ENCODE measurements around the gene ST6GALNAC2. TPM values are rescaled to one million over a fixed set of nuclear protein-coding genes. Genes with fewer than 3 reads are reported as not detected.
"Not testable (repeated sequence)": the region's sequence is repeated elsewhere in the genome, so short reads cannot be mapped to it uniquely, and the experiment has no call there.

The ST6GALNAC2 gene
- total RNA-seq, 1 donor from 2014 or later, result 6.1 TPM

DNA sequence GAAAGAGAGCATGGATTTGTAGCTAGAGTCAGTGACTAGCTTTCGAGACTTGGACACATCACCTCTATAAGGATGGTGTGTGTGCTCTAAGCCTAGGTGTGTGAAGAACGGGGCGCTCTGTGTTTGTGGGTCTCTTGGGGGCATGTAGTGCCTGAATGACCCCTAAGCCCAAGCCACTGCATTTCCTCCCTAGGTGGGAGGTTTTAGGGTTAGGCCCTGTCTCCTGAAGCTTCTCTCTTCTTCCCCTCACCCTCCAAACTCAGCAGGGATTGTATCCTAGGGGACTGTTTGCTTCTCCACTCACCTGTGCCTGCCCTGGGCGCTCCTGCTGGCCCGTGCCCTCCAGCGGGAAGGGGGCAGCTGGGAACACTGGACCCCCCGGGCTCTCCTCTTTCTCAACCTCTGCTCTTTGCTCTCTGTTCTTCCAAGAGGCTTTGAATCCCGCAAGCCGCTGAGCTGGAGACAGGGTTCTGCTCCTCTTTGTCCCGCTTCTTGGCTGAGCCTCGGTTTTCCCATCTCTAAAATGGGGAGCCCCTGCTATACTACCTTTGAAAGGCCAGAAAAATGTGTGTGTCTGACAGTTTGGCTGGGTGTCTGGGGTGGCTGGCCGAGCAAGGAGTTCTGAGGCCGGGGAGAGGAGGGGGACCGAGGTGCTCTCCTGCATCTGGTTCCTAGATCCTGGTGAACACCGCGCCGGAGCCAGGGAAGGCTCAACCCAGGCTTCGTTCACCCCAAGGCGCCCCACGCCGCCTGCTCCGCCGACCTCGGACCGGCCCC, 49.0 kb downstream of the ST6GALNAC2 start:
- ATAC-seq (ENCODE audit: poor library complexity) (no peak), DNase-seq (peak; percentile 20)
- intact Hi-C loops (cut with DNase I), result no loop called here

- intact Hi-C loops (cut with DNase I), result no loop called here
- peak; percentile 24 for DNase-seq
Measured at GRCh38 chr17:76535788-76536510, 49.7 kb downstream of the ST6GALNAC2 start.

DNA sequence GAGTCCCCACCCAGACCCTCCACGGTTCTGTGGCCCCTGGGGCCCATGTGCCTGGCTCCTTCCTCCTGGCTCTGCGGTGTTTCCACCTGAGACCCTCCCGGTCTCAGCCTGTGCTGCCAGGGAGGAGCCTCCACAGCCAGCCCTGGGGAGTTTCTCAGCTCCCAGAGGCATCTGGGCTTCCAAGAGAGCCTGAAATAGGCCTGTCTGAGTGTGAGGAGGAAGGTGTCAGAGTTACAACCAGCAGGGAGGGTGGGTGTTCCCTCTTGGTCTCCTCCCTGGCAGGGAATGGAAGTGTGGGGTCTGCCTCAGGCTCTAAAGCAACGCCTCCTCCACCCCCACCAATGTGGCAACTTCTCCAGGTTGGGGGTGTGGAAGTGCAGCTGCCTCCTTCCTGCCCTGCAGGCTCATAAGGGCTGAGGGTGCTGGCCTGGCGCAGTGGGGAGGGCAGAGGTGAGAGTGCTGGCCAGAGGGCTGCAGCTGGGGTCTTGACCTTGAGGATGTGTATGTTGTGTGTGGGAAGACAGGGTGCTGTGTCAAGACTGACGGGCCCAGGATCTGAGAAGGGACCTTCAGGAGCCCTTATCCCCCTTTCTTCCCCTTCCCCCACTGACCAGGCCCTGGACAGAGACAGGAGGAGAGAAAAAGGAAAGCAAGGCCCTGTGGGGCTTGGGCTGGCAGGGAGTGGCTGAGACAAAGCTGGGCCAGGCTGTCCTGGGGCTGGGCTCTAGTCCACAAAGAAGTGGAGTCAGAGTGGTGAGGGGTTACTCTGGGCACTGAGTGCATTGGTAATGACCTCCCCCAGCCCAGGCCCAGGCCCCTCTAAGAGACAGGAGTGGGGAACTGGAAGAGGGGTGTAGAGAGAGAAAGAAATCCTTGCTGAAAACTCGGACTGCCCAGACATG, 50.6 kb downstream of the ST6GALNAC2 start:
- intact Hi-C loops (cut with DNase I), result no loop called here
- ATAC-seq (ENCODE audit: poor library complexity) (no peak), DNase-seq (peak; percentile 40)

More at GRCh38 chr17:76535788-76536510, 49.7 kb downstream of the ST6GALNAC2 start:
- no peak for ATAC-seq (ENCODE audit: poor library complexity)

GRCh38 chr17:76533640-76534359, 51.9 kb downstream of the ST6GALNAC2 start:
- intact Hi-C loops (cut with DNase I); DNase-seq; ATAC-seq (ENCODE audit: poor library complexity): not testable (repeated sequence)

- intact Hi-C loops (cut with DNase I), result no loop called here
- DNase-seq (no peak), ATAC-seq (ENCODE audit: poor library complexity) (no peak)
Measured at GRCh38 chr17:76532072-76532651, 53.5 kb downstream of the ST6GALNAC2 start.

- DNase-seq, result no peak
Measured at GRCh38 chr17:76531486-76532038, 54.1 kb downstream of the ST6GALNAC2 start.

DNA sequence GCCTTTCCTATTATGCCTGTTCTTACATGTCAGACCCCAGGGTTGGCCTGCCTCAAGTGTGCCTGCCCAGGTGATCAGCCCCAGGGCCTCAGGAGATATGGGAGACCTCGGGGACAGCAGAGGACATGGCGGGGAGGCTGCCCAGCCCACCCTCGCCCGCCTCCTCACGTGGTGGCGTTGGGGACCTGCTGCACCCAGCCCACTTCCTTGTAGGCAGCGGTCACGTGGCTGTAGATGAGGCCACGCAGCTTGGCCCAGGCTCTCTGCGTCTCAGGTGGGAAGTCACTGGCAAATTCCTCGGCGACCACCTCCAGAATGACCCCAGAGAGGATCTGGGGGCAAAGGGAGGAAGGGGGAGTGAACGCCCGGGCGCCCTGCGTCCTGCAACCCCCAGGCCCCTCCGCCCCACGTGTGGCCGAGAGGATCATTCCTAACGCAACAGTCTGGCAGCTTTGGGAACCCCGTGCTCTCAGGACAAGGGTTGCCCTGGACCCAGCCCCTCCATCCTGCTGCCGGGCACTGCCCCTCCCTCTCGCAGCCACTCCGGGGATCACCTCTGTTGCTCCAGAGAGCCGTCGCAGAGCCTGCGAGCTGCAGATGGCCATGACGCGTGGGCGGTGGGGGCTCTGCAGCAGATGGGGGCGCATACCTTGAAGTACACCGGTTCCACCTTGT, 54.7 kb downstream of the ST6GALNAC2 start:
- intact Hi-C loops (cut with DNase I), result no loop called here
- no peak for ATAC-seq (ENCODE audit: poor library complexity)
- no peak for DNase-seq

More at GRCh38 chr17:76531486-76532038, 54.1 kb downstream of the ST6GALNAC2 start:
- intact Hi-C loops (cut with DNase I), result no loop called here
- no peak for ATAC-seq (ENCODE audit: poor library complexity)

DNA sequence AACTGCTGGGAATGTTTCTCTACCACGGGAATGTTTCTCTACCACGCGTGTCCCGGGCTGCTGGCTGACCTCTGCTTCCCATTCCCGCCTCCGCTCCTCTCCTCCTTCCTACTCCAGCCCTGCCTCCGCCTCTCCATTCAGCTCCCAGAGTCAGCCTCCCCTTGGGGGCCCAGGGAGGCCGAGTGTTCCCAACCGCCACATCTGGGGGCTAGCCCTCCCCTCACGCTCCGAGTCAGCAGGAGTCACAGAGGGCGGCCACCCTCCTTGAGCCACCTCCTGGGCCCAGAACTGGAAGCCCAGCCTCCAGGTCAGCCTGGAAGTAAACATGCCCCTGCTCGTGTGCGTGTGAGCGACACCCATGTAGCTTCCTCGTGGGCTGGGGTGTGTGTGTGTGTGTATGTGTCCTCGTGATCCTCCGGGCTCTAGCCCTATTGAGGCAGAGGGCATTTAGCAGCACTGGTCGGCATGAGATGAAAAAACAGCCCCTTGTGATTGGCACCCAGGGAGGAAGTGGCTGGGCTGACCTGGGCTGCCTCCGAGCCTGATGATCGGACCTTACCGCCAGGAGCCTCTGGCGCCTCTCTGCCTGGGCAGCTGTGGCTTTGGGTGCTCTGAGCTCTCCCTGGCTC, 55.5 kb downstream of the ST6GALNAC2 start:
- intact Hi-C loops (cut with DNase I), result no loop called here
- DNase-seq, result no peak

DNA sequence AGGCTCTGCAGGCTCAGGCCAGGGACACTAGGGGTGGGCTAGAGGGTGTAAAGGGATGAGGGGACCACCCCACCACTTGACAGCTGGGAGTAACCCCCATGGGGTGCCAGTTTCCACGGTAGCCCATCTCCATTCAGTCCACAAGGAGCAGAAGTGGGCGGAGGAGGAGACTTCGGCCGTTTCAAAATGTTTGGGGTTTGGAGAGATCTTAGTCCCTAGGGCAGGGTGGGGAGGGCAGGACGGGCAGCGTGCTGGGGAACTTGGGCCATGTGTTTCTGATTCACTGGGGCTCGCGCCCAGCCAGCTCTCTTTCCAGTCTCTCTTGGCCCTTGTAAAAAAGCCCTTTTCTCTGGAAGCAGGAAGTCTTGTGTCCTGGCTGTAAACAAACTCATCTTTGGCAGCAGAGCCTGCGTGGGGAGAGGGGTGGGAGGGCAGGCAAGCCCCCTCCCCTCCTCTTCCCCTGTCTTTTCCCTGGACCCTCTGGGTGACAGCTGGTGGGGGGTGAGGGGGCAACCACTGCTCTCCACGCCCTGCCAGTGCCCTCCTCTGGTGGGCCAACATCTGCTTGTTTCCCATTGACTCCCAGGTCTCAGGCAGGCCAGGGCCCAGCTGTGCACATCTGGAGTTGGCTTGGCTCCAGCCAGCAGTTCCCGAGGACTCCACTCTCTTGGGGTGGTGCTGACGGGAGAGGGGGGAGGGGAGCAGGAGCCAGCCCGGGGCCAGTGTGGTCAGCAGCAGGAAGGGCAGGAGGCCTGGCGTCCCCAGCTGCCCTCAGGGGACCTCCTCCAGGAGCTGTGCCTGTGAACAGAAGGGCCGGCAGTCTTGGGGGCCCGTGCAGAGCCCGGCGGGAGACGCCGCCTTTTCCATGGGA, 56.2 kb downstream of the ST6GALNAC2 start:
- peak; percentile 94 for DNase-seq
- intact Hi-C loops (cut with DNase I), result loop anchor here (10.0 kb wide), 1 partner anchor 55 kb away; the partner anchor contains the start of gene ST6GALNAC2
- ATAC-seq (ENCODE audit: poor library complexity), result peak; percentile 77

More for the DNA sequence above, 55.5 kb downstream of the ST6GALNAC2 start:
- ATAC-seq (ENCODE audit: poor library complexity), result peak; percentile 61

DNA sequence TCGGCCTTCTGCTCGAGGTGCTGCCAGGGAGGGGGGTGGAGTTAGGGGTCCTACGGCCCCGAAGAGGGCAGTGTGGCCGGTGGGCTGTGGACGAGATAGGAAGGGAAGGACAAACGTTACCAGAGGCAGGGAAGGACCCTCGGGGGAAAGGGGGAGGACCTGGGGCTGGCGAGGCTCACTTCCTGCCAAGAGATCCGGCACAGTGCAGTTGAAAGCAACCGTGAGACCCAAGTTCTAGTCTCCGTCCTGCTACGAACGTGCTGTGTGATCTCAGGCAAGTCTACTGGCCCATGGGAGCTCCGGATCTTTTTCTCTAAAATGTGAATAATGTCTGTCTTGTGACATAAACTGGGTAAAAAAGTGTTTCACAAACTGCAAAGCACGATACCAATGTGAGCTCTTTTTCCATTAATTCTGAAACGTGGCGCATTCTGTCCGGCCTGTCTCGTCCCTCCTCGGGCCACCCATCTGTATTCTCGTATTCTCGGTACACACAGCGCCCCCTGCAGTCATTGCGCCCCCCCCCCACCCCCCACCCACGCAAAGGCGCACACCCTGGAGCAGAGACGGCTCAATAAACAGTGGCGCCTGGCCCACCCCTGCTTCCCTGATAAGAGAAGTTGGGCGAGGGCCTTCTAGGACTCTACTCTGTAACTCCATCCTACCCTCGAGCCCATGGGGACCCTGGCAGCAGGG, 57.0 kb downstream of the ST6GALNAC2 start:
- intact Hi-C loops (cut with DNase I), result loop anchor here (10.0 kb wide), 1 partner anchor 56 kb away; the partner anchor contains the start of gene ST6GALNAC2
- ATAC-seq (ENCODE audit: poor library complexity) (peak; percentile 22), DNase-seq (peak; percentile 82)

GRCh38 chr17:76528156-76528527, 57.5 kb downstream of the ST6GALNAC2 start:
- intact Hi-C loops (cut with DNase I), result loop anchor here (10.0 kb wide), 1 partner anchor 57 kb away; the partner anchor contains the start of gene ST6GALNAC2
- ATAC-seq (ENCODE audit: poor library complexity) (no peak), DNase-seq (peak; percentile 57)

DNA sequence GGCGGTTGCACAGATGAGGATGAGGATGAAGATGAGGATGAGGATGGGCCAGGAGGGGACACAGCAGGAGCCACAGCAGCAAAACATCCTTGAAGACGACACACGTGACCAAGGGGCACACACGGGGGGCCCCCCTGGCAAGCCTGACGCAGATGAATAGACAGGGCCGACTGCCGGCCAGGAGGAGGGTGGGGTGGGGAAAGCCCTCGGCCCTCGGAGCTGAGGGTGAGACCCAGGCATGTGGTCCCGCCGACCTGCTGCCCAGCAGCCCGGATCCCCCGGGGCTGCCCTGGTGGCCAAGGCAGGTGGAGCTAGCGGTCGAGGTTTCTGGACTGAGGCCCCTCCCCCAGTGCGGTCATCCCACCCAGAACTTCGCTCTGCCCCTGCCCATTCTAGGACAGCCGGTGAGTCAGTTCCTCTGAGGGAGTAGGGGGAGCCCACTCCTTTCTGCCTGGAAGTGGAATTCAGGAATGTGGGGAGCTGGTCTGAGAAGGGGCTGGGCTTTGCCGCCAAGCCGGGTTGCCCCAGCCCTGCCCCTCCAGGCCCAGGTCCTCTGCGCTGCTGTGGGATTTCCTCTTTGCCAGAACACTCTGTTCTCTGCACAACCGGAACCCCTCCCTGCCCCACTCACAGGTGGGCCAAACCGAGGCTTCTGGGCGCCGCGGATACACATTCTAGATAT, 58.1 kb downstream of the ST6GALNAC2 start:
- peak; percentile 7 for ATAC-seq (ENCODE audit: poor library complexity)
- intact Hi-C loops (cut with DNase I), result loop anchor here (10.0 kb wide), 1 partner anchor 57 kb away; the partner anchor contains the start of gene ST6GALNAC2
- DNase-seq, result peak; percentile 78

GRCh38 chr17:76527016-76527415, 58.6 kb downstream of the ST6GALNAC2 start:
- intact Hi-C loops (cut with DNase I), result loop anchor here (10.0 kb wide), 1 partner anchor 58 kb away; the partner anchor contains the start of gene ST6GALNAC2
- DNase-seq; ATAC-seq (ENCODE audit: poor library complexity): not testable (repeated sequence)

DNA sequence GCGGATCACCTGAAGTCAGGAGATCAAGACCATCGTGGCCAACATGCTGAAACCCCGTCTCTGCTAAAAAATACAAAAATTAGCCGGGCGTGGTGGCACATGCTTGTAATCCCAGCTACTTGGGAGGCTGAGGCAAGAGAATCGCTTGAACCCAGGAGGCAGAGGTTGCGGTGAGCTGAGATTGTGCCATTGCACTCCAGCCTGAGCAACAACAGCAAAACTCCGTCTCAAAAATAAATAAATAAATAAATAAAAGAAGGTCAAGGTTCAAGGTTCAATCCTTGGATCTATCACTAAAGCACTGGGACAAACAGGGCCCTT, 60.2 kb downstream of the ST6GALNAC2 start:
- intact Hi-C loops (cut with DNase I), result loop anchor here (2.0 to 10.0 kb wide), 2 partner anchors 19 to 59 kb away; partner anchors contain the start of gene ST6GALNAC2
- not testable (repeated sequence) for DNase-seq; ATAC-seq (ENCODE audit: poor library complexity)

Data from Right ventricle myocardium superior (tissue), 1 donor.